Fibroblast of lung (primary cell): ENCODE measurements around the gene SF3A2.

Experiments used
- CTCF ChIP-seq, 2 donors: IDR thresholded peaks in 1 of 2; conservative IDR thresholded peaks in 1 of 2; 1 replicate in 1 of 2; 2 replicates in 1 of 2; pipeline ENCODE4 v1.5.1; 2011 to 2012; ENCODE audit warnings: low read length in 2 of 2, control low read depth in 1 of 2, inconsistent platforms in 1 of 2, low read depth in 1 of 2, mild to moderate bottlenecking in 1 of 2
- EZH2 ChIP-seq: IDR thresholded peaks from 2 replicates; pipeline ENCODE4 v1.5.1; 2012; ENCODE audit warnings: low read length, control low read depth, mild to moderate bottlenecking; ENCODE audit errors: missing control alignments

DNA sequence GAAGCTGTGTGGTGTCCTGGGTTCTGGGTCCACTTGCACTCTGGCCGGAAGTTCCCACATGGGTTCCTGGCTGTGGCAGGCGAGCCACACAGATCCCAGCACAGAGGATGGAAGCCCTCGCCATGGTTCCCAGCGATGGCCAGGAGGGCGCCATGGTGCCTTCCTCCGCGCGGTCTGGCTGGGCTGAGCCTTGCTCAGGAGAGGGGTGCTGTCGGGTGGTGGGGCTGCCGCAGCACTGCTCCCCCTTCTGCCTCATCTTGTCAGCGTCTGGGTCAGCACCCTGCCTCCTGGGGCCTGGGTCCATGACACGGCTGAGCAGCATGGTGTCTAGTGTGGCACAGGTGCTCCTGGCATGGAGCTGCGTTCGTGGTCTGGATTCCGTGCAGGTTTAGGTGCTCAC is 39.4 kb upstream of the SF3A2 start:
- TF ChIP-seq CTCF (conservative IDR thresholded peaks at IDR 0.05 in 1 of 2, IDR thresholded peaks at IDR 0.05 in 1 of 2; ENCODE audit: low read depth in 1 of 2, low read length in 2 of 2) (no peak), EZH2 (no peak)
